ENCODE results near the gene USH2A. TPM values are rescaled to one million over a fixed set of nuclear protein-coding genes. Genes with fewer than 3 reads are reported as not detected.

USH2A gene
- total RNA-seq, 2 donors from 2014 or later = not detected

DNA sequence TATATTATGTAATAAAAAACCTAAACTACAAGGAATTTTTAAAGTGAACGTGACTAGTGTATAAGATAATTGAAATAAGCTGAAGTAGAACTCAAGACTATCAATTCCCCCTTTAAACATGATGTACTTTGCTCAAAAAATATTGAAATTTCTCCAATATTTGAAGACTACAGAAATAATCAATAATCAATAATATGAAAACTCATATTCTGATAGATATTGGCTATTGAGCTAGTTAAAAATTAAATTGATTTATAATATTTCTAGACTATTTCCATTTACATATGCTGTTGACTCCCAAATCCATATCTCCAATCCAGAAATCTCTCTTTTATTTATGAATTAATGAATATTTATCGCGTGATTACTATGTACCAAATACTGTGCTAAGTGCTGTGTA, 133.2 kb downstream of the USH2A start:
- H3K27me3 Mint-ChIP-seq = no peaks in the 10 kb centered on the region
- ATAC-seq = no peak
- H3K4me1 Mint-ChIP-seq (ENCODE audit: low read depth in 2 of 2) = no peaks in the 10 kb centered on the region
- no peak overlapping the region for H3K4me3 Mint-ChIP-seq
- peaks cover 18% of the 10 kb centered on the region for H3K9me3 Mint-ChIP-seq
- H3K27ac Mint-ChIP-seq = no peak overlapping the region
- no peak for DNase-seq (ENCODE audit: low spot score)
- no peaks in the 10 kb centered on the region for H3K36me3 Mint-ChIP-seq

DNA sequence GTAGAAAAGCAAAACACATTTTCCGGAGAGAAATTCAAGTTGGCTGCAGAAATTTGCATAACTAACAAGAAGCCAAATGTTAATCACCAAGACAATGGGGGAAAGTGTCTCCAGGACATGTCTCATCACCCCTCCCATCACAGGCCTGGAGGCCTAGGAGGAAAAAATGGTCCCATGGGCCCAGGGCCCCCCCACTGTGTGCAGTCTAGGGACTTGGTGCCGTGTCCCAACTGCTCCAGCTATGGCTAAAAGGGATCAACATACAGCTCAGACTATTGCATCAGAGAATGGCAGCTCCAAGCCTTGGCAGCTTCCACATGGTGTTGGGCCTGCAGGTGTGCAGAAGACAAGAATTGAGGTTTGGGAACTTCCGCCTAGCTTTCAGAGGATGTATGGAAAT, 138.2 kb downstream of the USH2A start:
- Mint-ChIP-seq H3K36me3 (peaks cover 9% of the 10 kb centered on the region), H3K9me3 (peaks cover 12% of the 10 kb centered on the region), H3K27ac (no peak overlapping the region), H3K27me3 (no peaks in the 10 kb centered on the region), H3K4me3 (no peak overlapping the region), H3K4me1 (ENCODE audit: low read depth in 2 of 2) (no peaks in the 10 kb centered on the region)
- ATAC-seq (no peak), DNase-seq (ENCODE audit: low spot score) (no peak)

DNA sequence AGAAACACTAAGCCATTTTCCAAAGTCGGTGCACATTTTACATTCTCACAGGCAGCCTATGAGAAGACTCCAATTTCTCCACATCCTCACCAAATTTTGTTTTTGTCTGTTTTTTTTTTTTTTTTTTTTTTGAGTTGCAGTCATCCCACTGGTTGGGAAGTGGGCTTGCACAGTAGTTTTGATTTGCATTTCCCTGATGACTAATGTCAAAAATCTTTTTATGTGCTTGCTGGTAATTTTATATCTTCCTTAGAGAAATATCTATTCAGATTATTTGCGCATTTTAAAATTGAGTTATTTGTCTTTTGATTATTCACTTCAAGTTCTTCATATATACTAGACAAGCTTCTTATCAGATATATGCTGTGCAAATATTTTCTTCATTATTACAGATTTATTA, 141.5 kb downstream of the USH2A start:
- ATAC-seq (no peak), DNase-seq (ENCODE audit: low spot score) (no peak)
- Mint-ChIP-seq H3K4me3 (no peak overlapping the region), H3K36me3 (peaks cover 9% of the 10 kb centered on the region), H3K4me1 (ENCODE audit: low read depth in 2 of 2) (no peaks in the 10 kb centered on the region), H3K27me3 (no peaks in the 10 kb centered on the region), H3K27ac (no peak overlapping the region), H3K9me3 (peaks cover 22% of the 10 kb centered on the region)

DNA sequence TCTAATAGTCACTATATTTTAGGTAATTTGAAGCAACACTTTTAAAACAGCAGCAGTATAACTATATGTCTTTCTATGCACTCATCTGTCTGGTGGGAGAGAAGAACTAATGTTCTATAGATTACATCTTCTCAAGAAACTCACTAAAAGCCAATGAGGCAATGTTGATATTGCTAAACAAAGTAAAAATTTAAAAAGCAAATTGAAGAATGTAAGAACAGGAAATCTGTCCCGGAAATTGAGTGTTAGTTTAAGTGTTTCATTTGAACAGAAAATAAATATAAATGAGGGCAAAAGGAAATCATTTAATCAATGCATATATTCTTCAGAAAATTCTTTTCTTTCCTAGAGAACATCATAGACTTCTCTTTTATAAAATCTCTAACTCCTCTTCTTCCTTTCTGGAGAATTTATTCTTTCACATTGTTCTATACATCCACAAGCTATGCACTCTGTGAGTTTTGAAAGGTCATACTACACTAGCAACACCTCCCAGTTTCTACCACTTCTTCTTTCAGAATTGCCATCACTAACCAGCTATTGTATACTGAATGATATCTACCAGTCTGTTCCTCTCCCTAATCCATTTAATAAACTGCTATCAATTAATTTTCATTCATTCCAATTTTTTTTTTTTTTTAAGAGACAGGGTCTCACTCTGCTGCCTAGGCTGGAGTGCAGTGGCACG, 153.0 kb downstream of the USH2A start:
- no peak overlapping the region for H3K27ac Mint-ChIP-seq
- H3K4me1 Mint-ChIP-seq (ENCODE audit: low read depth in 2 of 2) = no peaks in the 10 kb centered on the region
- peaks cover 4% of the 10 kb centered on the region for H3K36me3 Mint-ChIP-seq
- H3K27me3 Mint-ChIP-seq = no peaks in the 10 kb centered on the region
- H3K4me3 Mint-ChIP-seq = no peak overlapping the region
- DNase-seq (ENCODE audit: low spot score) (no peak), ATAC-seq (no peak)
- peaks cover 12% of the 10 kb centered on the region for H3K9me3 Mint-ChIP-seq

DNA sequence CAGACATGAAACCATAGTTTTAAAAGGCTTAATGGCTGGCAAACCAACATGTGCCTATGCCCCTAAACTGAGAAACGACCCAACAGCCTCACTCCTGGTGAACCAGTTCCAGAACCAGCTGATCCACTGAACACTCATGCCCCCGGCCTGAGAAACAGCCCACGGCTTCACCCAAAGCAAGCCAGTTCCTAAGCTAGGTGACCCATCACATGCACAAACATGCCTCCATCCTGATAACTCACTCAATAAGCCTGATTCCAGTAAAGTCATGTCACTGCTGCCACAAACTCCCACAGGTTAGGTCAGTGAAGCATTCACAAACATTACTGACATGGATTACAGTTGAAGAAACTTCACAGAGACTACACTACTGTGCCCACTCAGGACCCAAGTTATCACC, 161.6 kb downstream of the USH2A start:
- DNase-seq (ENCODE audit: low spot score) (no peak), ATAC-seq (no peak)
- Mint-ChIP-seq H3K36me3 (peaks cover 4% of the 10 kb centered on the region), H3K27me3 (no peaks in the 10 kb centered on the region), H3K4me3 (no peak overlapping the region), H3K9me3 (peaks cover 20% of the 10 kb centered on the region), H3K4me1 (ENCODE audit: low read depth in 2 of 2) (no peaks in the 10 kb centered on the region), H3K27ac (no peak overlapping the region)

DNA sequence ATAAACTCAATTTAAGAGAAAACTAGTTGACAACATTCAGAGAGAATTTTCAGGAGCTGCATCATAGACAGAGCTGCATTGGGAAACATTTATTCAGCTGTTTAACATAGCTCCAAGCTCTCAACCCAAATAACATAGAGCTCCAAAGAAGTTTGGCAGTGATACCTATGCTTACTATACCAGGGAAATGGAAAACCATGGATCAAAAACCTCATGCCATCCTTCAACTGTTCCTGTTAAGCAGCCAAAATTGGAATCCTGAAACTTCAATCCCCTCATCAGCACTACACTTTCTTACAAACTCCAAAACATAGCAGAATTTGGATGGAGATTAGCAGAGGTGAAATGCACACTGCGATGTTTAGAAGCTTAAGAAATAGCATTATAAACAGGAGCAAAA, 164.4 kb downstream of the USH2A start:
- ATAC-seq = no peak

DNA sequence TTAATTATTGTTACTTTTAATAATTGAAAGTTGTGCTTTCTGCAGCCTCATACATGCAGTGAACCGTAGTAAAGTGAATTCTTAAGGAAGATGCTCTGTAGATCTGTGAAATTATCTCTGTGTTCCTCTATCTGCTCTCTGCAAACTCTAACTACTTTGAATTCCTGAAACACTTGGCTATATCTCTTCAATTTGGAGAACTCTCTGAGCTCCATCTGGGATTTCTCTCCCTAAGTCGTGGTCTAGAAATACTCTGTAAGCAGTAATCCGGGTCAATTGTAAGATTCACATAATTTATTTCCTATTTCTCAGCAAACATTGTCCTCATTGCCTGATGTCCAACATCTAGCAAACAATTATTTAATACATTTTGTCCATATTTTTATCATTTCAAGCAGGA, 164.9 kb downstream of the USH2A start:
- Mint-ChIP-seq H3K27ac (no peak overlapping the region), H3K4me3 (no peak overlapping the region), H3K36me3 (peaks cover 4% of the 10 kb centered on the region), H3K4me1 (ENCODE audit: low read depth in 2 of 2) (no peaks in the 10 kb centered on the region), H3K27me3 (no peaks in the 10 kb centered on the region), H3K9me3 (peaks cover 21% of the 10 kb centered on the region)
- DNase-seq (ENCODE audit: low spot score) = no peak
- no peak for ATAC-seq

More for the DNA sequence above, 164.4 kb downstream of the USH2A start:
- peaks cover 4% of the 10 kb centered on the region for H3K36me3 Mint-ChIP-seq
- no peak overlapping the region for H3K4me3 Mint-ChIP-seq
- no peaks in the 10 kb centered on the region for H3K27me3 Mint-ChIP-seq
- H3K4me1 Mint-ChIP-seq (ENCODE audit: low read depth in 2 of 2) = no peaks in the 10 kb centered on the region
- no peak for DNase-seq (ENCODE audit: low spot score)
- no peak overlapping the region for H3K27ac Mint-ChIP-seq
- peaks cover 21% of the 10 kb centered on the region for H3K9me3 Mint-ChIP-seq

DNA sequence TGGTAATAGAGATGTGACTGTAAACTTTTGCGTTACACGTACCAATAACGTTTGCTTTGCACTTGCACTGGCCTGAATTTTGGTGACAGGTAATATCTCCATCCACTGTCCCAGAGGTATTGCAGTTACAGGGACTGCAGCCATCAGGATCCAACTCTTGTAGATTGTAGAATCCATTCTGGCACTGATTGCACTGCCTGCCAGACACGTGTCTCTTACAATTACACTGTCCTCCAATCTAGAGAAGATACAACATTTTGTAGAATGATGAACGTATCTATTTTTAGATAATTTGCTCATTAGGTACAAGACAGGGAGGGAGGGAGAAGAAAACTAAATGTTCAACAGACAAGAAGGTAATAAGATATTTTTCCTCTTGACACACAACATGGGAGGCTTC, 172.4 kb downstream of the USH2A start:
- H3K27me3 Mint-ChIP-seq = no peaks in the 10 kb centered on the region
- peaks cover 13% of the 10 kb centered on the region for H3K9me3 Mint-ChIP-seq
- no peaks in the 10 kb centered on the region for H3K4me1 Mint-ChIP-seq (ENCODE audit: low read depth in 2 of 2)
- DNase-seq (ENCODE audit: low spot score) = no peak
- H3K4me3 Mint-ChIP-seq = no peak overlapping the region
- no peaks in the 10 kb centered on the region for H3K36me3 Mint-ChIP-seq
- ATAC-seq = no peak
- no peak overlapping the region for H3K27ac Mint-ChIP-seq

DNA sequence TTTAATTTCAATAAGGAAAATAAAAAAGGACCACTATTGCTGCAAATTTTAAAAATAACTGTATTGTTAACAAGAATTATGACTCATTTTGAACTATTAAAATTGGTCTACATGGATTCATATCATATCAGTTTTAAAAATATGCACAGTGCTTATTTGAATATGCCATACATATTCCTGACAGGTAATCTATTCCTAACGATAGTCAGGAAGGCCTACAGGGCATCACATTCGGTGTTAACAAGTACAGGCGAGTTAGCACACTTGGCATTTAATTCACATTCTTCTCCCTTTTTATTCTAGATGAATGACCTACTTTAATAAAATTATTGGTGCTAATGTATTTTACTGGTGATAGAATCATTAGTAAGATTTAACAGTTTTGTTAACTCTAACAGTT, 174.6 kb downstream of the USH2A start:
- H3K4me1 Mint-ChIP-seq (ENCODE audit: low read depth in 2 of 2) = no peaks in the 10 kb centered on the region
- no peak overlapping the region for H3K4me3 Mint-ChIP-seq
- H3K9me3 Mint-ChIP-seq = peaks cover 11% of the 10 kb centered on the region
- ATAC-seq (no peak), DNase-seq (ENCODE audit: low spot score) (no peak)
- H3K27ac Mint-ChIP-seq = no peak overlapping the region
- no peaks in the 10 kb centered on the region for H3K27me3 Mint-ChIP-seq
- H3K36me3 Mint-ChIP-seq = no peaks in the 10 kb centered on the region

DNA sequence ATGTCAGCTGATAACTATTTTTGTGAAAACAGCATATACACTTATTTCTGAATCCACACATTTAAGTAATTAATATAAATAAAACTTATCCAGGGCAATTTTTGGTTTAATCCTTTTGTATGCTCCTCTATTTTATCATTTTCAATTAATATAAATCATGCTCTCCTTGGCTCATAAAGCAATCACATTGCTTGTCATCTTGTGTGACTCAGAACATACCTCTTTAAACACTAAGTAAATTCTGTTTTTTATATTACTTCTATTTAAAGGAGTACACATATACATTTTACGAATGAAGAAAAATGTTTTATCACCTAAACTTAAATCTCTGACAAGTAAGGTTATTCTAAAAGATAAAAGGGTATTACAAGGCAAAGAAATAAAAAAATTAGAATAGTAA, 175.3 kb downstream of the USH2A start:
- no peak overlapping the region for H3K27ac Mint-ChIP-seq

DNA sequence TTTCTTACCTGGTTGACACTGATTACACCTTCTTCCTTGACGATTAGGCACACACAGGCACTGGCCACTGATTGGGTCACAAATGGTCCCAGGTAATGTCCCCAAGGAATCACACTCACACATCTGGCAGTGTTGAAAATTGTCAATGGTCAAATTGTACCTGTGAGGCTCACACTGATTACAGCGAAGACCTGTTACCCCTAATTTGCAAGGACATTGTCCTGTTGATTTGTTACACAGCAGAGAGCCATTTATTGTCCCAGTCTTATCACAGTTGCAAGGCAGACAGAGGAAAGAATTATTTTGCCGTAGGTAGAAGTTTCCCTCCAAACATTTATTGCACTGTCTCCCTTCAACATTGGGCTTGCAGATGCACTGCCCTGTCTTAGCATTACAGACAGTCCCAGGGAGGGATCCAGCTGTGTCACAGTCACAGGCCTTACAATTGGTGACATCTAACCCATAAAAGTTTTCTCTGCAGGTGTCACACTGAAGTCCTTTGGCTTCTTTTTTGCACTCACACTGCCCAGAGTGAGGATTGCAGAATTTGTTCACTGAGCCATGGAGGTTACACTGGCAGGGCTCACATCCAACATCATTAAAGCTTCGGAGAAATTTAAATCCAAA, 176.6 kb downstream of the USH2A start:
- DNase-seq (ENCODE audit: low spot score) (no peak), ATAC-seq (no peak)
- H3K27me3 Mint-ChIP-seq = no peaks in the 10 kb centered on the region
- H3K9me3 Mint-ChIP-seq = peaks cover 11% of the 10 kb centered on the region
- H3K4me1 Mint-ChIP-seq (ENCODE audit: low read depth in 2 of 2) = no peaks in the 10 kb centered on the region
- no peak overlapping the region for H3K4me3 Mint-ChIP-seq
- H3K27ac Mint-ChIP-seq = no peak overlapping the region
- no peaks in the 10 kb centered on the region for H3K36me3 Mint-ChIP-seq

More for the DNA sequence above, 175.3 kb downstream of the USH2A start:
- peaks cover 11% of the 10 kb centered on the region for H3K9me3 Mint-ChIP-seq
- no peaks in the 10 kb centered on the region for H3K27me3 Mint-ChIP-seq
- H3K36me3 Mint-ChIP-seq = no peaks in the 10 kb centered on the region
- no peak overlapping the region for H3K4me3 Mint-ChIP-seq
- H3K4me1 Mint-ChIP-seq (ENCODE audit: low read depth in 2 of 2) = no peaks in the 10 kb centered on the region
- no peak for DNase-seq (ENCODE audit: low spot score)
- no peak for ATAC-seq

DNA sequence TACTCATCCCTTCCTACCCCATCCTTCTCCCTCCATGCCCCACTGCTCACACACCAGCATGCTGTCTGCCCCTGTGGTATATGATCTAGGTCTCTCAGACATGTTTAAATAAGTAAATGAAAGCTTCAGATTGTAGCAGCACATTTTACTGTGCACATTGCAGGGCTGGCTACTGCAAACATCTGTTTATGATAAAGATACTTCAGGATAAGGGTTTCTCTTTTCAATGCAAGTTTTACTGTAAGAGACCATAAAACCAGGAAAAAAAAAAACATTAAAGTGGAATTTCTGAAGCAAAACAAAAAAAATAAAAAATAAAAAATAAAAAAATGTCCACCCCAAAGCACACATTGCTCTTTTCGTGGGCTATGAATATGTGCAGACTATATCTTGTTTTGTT, 184.4 kb downstream of the USH2A start:
- DNase-seq (ENCODE audit: low spot score) (no peak), ATAC-seq (no peak)
- Mint-ChIP-seq H3K27ac (no peak overlapping the region), H3K9me3 (peaks cover 9% of the 10 kb centered on the region), H3K4me3 (no peak overlapping the region), H3K4me1 (ENCODE audit: low read depth in 2 of 2) (no peaks in the 10 kb centered on the region), H3K36me3 (peaks cover 6% of the 10 kb centered on the region), H3K27me3 (no peaks in the 10 kb centered on the region)

DNA sequence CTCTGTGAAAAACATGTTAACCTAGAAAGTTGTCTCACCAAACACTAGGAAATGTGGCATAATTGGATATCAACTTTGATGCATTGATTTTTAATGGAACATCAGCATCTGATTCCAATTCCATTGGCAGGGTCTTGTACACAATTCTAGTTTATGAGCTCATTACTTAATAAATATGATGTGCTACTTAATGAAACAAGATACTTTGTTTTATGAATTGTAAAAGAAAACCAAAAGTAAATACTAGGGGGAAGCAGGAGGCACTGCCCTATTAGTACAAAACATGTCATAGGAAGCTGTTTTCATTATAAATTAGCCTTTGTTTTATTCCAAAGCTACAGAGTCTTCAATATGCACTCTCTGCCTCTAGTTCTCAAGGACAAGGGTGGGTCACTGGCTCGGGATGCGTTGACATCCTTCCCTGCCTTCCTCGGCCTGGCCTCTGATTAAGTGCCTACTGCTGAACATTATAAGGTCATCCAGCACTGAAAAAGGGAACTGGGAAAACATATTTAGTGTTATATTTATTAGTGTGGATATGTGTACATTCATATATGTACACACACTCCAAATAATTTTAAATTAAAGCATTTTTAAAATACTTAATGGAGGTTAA, 185.2 kb downstream of the USH2A start:
- Mint-ChIP-seq H3K4me1 (ENCODE audit: low read depth in 2 of 2) (no peaks in the 10 kb centered on the region), H3K27ac (no peak overlapping the region), H3K4me3 (no peak overlapping the region), H3K36me3 (peaks cover 6% of the 10 kb centered on the region), H3K27me3 (no peaks in the 10 kb centered on the region), H3K9me3 (peaks cover 11% of the 10 kb centered on the region)
- ATAC-seq (no peak), DNase-seq (ENCODE audit: low spot score) (no peak)

DNA sequence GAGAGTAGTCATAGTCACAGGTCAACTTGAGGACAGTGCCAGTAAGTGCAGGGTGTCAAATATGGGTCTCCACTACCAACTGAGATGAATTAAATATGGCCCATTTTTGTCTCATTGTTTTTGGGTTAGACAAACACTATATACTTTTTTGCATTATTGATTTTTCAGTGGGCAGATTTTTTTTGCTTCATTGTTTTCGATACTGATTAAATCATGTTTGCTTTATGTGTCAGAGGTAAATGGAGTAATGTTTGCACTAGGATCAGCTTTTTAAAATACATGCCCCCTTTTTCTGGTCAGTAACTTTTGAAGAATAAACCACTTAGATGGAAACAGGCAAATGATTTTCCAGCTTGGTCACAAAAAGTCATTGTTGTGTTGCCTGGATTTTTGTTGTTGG, 199.0 kb downstream of the USH2A start:
- H3K36me3 Mint-ChIP-seq = peaks cover 9% of the 10 kb centered on the region
- no peak for ATAC-seq
- no peak overlapping the region for H3K4me3 Mint-ChIP-seq
- no peak overlapping the region for H3K27ac Mint-ChIP-seq
- peaks cover 30% of the 10 kb centered on the region for H3K9me3 Mint-ChIP-seq
- DNase-seq (ENCODE audit: low spot score) = no peak
- no peaks in the 10 kb centered on the region for H3K27me3 Mint-ChIP-seq
- no peaks in the 10 kb centered on the region for H3K4me1 Mint-ChIP-seq (ENCODE audit: low read depth in 2 of 2)
